NCI-H510A treated with DMSO at 0.1 percent for 48 hours (cell line): ENCODE data around the gene RBPJ.

Experiments used
- DNase-seq: peaks from one replicate; lab custom pipeline; 2025; lab: John Stamatoyannopoulos, UW

The RBPJ gene

DNA sequence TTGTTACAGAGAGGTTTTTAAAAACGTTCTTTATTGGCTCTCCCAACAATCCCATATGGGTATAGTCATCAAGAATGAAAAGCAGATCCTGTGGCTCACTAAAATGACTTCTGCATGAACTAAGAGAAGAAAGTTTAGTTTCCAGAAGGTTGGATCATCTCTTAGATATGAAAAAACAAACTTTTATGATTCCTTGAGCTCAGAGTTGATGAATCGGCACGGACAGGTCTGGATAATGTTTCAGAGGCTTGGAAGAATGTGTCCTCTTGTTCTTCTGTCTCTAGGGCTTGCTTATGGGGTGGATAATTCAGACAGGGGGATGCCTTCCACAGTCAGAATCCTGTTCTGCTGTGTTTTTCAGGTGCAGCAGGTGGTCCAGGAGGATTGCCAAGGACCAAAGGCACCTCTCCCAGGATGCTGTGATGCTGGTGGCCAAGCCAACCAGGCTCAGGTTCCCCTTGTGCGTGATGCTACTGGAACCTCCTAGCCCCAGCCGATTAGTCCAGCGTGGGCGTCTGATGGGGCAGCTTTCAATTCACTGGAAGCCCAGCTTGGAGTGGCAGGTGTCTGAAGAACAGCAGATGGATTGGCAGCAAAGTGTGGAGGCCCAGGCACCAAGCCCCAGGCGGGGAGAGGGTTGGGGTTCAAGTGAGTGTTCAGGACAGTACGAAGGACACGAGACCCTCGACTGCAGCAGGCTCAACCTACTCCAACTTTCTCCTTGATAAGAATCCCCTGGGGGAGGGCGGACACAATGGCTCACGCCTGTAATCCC is 139.1 kb downstream of the RBPJ start:
- DNase-seq: no peak

DNA sequence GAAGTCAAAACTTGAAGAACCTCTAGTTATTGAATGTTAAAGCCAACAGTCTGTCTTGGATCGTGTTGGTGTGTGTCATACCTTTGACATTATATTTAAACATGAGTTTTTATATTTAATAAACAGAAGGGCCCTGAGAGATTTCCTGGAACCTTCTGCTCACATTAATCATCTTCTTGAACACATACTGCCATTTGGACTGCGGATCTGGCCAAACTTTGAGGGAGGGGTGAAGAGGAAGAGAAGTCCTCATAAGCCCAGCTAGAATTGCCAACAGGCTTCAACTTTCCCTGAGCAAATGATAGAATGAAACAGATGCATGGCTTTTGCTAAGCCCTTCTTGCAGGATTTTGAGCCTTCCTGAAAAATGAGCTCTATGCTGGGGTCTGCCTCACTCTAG is 142.1 kb downstream of the RBPJ start:
- DNase-seq: no peak

GRCh38 chr4:26463386-26463785 is 142.6 kb downstream of the RBPJ start:
- DNase-seq: no peak

DNA sequence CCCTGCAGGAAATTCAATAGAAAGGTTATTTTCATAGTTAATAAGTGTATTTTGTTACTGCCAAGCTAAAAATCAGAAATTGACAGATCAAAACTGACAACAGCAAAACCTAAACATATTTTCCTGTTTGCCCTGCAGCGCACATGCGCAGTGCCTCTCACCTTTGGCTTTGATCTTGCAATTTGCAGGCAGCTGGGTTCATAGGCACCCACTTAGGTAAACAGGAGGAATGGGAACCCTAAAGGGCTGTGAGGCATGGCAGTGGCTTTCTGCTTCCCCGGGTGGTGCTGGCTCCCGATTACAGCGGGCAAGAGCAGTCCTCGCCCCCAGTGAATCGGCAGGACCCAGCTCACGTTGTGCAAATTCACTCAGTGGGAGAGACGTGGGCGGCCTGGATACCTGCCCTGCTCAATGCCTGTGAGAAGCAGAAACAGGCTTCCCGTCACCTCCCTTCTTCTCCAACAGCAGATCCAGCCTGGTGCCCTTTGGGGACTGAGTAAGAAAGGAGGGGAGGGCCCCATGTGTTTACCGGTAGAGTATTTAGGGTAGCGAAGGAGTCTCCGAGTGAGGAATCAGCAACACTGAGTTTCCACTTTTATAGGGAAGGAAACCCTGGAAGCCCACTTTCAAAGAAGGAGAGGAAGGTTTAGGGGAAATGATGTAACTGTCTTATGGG is 143.7 kb downstream of the RBPJ start:
- DNase-seq: no peak

GRCh38 chr4:26466578-26467270 is 145.9 kb downstream of the RBPJ start:
- no peak for DNase-seq

- no peak for DNase-seq
Measured at GRCh38 chr4:26467724-26468123, 146.9 kb downstream of the RBPJ start.

GRCh38 chr4:26468283-26468949 is 147.6 kb downstream of the RBPJ start:
- no peak for DNase-seq

GRCh38 chr4:26468977-26469376 is 148.2 kb downstream of the RBPJ start:
- DNase-seq: no peak

GRCh38 chr4:26471890-26472289 is 151.1 kb downstream of the RBPJ start:
- no peak for DNase-seq

DNA sequence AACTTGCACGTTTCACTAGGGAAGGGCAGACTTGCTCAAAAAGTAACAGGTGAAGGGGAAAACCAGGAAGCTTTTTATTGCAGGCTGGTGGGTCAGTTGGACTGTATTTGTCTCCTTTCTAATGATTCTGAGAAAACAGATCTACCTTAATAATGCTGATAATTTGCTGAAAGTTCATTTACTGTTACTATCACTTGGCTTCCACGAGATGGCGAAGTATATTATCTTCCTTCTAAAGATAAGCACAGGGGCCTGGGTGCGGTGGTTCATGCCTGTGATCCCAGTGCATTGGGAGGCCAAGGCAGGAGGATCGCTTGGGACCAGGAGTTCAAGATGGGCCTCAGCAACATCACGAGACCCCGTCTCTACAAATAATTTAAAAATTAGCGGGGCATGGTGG is 153.1 kb downstream of the RBPJ start:
- DNase-seq: no peak

GRCh38 chr4:26474551-26474950 is 153.7 kb downstream of the RBPJ start:
- no peak for DNase-seq

DNA sequence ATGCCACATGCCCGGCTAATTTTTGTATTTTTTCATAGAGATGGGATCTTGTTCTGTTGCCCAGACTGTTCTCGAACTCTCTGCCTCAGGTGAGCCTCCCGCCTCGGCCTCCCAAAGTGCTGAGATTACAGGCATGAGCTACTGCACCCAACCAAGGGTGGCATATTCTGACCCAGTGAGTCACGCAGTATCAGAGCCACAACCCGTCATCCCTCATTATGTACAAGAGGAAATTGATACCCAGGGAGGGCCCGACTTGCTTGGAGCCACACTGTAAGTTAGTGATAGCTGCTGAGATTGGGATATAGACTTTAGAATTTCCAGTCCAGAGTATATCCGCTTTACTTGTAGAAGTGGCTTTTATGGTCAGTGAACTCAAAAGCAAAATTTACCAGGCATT is 154.9 kb downstream of the RBPJ start:
- DNase-seq: no peak

DNA sequence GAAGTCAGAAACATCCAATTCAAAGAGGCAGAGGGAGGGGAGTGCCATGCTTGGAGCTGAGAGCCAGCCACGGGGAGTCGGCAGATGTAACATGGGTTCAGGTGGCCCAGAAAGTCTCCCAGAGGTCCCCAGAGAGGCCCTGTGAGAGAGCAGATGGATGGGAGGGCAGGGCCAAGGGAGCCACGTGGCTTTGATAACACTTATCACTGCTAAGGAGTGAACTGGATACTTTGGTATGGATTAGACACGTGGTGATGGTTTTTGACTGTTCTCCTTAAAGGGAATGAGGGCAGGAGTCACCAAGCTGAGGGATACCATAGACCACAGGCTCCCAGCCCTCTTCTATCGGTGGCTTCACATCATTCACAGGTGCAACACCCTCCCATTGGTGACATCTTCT is 155.7 kb downstream of the RBPJ start:
- no peak for DNase-seq

- DNase-seq: no peak
Measured at GRCh38 chr4:26478330-26478729, 157.5 kb downstream of the RBPJ start.

DNA sequence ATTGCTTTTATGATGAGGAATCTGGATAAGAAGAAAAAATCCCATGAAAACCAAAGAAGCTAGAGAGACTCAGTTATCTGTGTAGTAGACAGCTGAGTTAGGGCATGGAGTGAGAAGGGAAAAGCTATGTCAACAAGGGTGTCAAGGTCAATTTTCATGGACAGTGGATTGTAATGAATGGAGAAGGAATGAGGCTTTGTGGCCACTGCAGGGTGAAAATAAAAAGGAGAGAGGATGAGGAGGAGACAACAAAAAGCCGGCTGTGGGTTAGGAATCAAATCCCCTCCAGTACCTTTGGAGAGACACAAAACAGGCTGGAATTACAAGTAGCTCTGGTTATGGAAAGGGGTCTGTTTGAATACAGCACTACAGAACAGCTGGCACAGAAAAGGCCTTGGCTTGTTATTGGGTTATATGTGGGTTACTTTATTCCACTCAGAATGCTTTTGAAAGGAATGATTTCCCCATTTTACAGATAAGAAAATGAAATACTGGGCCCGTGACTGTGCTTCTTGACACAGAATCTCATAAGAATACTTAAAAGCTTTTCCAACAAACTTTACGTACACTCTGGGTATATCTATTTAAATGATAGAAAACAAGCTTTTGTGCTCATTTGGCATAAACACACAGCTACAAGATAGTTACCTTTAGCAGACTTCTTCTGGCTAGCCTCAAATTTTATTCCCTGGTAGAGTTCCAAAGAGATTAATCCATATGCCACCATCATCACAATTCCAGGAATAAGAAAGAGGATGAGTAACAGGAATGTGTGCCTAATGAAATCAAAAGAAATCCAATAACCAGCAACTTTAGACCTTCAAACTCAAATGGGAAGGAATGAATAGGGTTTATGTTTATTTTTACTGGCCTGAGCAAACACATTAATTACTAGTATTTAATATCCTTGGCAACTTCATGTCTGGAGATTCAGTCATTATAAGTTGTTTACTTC is 162.0 kb downstream of the RBPJ start:
- no peak for DNase-seq

DNA sequence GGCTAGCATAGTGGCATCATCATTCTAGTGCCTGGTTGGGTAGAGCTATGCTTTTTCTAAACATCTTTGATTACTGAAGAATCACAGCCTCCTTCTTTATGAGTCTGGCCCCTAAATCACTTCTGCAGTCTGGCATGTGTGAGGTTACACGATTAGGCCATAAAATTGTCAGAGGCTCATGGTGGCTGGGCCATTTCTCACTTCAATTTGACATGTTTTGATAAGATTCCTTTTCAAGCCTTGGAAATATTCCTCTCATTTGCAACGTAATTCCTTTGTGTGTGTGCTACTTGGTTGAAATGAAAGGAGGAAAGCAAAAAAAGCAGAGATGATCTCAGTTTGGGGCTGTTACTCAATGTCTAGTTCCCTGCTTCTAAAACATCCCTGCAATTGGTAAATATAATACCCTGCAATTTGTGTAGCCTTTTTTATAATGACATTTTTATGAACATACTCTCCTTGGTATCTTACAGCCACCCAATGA is 163.3 kb downstream of the RBPJ start:
- no peak for DNase-seq

DNA sequence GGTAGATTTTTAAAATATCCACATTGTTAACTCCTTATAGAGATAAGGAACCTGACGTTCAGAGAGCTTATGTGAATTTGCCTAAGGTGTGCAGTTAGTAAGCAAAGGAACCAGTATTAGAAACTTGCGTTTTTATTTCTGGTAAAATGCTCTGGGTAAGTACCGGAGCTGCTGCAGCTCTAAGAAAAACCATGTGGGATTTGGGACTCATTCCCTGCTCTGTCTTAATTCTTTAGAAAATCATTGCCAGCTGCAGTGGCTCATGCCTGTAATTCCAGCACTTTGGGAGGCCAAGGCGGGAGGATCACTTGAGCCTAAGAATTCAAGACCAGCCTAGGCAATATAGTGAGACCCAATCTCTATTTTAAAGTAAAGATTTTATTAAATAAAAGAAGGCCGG is 163.7 kb downstream of the RBPJ start:
- no peak for DNase-seq
